HCT116 (cell line): ENCODE data around the gene HDDC3. TPM values are rescaled to one million over a fixed set of nuclear protein-coding genes. Genes with fewer than 3 reads are reported as not detected.

Experiments
- ATAC-seq: fragments of 200-7000 bp; cut with Tn5 transposase; 2 replicates; pipeline ENCODE4 v1.9.1; 2020; ENCODE audit warnings: mild to moderate bottlenecking, moderate library complexity
- BruUV-seq: library from RNA; stranded (reverse); fragments of 400-500 nt; replicated peaks from 2 replicates; lab custom pipeline; 2021; lab: Mats Ljungman, UMichigan
- CTCF ChIA-PET: fragments of 300-600 bp; sonication (Branson Sonifier 250); formaldehyde crosslinking; loops from one replicate; lab custom pipeline; 2021; ENCODE audit warnings: antibody characterized with exemption; lab: Charles Lee
- POLR2A ChIA-PET: fragments of 300-600, 350-600 bp; sonication (Branson Sonifier 250); formaldehyde crosslinking; loops from one replicate; lab custom pipeline; 2021; ENCODE audit warnings: antibody characterized with exemption; lab: Charles Lee
- RAD21 ChIA-PET, 2 experiments: fragments of 300-600 bp; sonication (Branson Sonifier 250); formaldehyde crosslinking; loops; one replicate each; lab custom pipeline; 2023; ENCODE audit warnings: low total read pairs in 2 of 2; ENCODE audit not compliant: uncharacterized antibody in 2 of 2, unreplicated experiment in 2 of 2, low non-redundant PET in 1 of 2; lab: Charles Lee
- DNase-seq: peaks from one replicate; pipeline ENCODE4 v3.0.0-alpha.2; 2010; ENCODE audit warnings: low read depth, low spot score
- H2AFZ ChIP-seq: fragments of 200-600 bp; shearing (Covaris generic), sonication (generic); 2 replicates; pipeline ENCODE4 v1.6.1; 2017; ENCODE audit warnings: low read depth, mixed run types, mixed read lengths, antibody characterized with exemption, low read length; ENCODE audit not compliant: poor library complexity, severe bottlenecking
- H3K27ac ChIP-seq: 2 replicates; pipeline ENCODE4 v1.5.1; 2012; ENCODE audit warnings: low read depth, low read length
- H3K27me3 ChIP-seq: fragments of 200-600 bp; sonication (generic); 2 replicates; pipeline ENCODE4 v1.6.1; 2016; ENCODE audit warnings: mixed run types, low read length, mixed read lengths; ENCODE audit not compliant: insufficient read depth
- H3K36me3 ChIP-seq, 2 experiments: fragments of 200-500 bp in 1 of 2; fragments of 200-600 bp in 1 of 2; sonication (Bioruptor generic) in 1 of 2; sonication (generic) in 1 of 2; 2 replicates each; pipeline versions ENCODE4 v1.5.1 to v1.6.1; 2014 to 2016; ENCODE audit warnings: low read length in 2 of 2, inconsistent platforms in 1 of 2, mixed read lengths in 1 of 2, mixed run types in 1 of 2; ENCODE audit not compliant: insufficient read depth in 2 of 2, control insufficient read depth in 1 of 2
- H3K4me1 ChIP-seq, 2 experiments: fragments of 200-600 bp in 1 of 2; sonication (generic) in 1 of 2; 2 replicates each; pipeline versions ENCODE4 v1.5.1 to v1.6.1; 2012 to 2017; ENCODE audit warnings: low read length in 2 of 2, inconsistent platforms in 1 of 2, mild to moderate bottlenecking in 1 of 2, mixed read lengths in 1 of 2, mixed run types in 1 of 2, moderate library complexity in 1 of 2; ENCODE audit not compliant: insufficient read depth in 2 of 2, control insufficient read depth in 1 of 2
- H3K4me2 ChIP-seq: fragments of 200-600 bp; sonication (generic); 2 replicates; pipeline ENCODE4 v1.6.1; 2017; ENCODE audit warnings: mixed run types, low read length, mixed read lengths
- H3K4me3 ChIP-seq, 2 experiments: fragments of 200-600 bp in 1 of 2; sonication (generic) in 1 of 2; replicated peaks in 1 of 2; 2 replicates each; pipeline ENCODE4 v1.5.1; 2011 to 2016; ENCODE audit warnings: low read length in 2 of 2, control low read depth in 1 of 2, low read depth in 1 of 2, mild to moderate bottlenecking in 1 of 2, mixed read lengths in 1 of 2, mixed run types in 1 of 2
- H3K79me2 ChIP-seq: fragments of 200-600 bp; sonication (generic); 2 replicates; pipeline ENCODE4 v1.6.1; 2017; ENCODE audit warnings: mild to moderate bottlenecking, mixed run types, low read length, moderate library complexity, mixed read lengths; ENCODE audit not compliant: insufficient read depth
- H3K9ac ChIP-seq: fragments of 200-600 bp; sonication (generic); 2 replicates; pipeline ENCODE4 v1.6.1; 2016; ENCODE audit warnings: low read length, mixed read lengths
- H3K9me2 ChIP-seq: fragments of 200-600 bp; sonication (generic), shearing (Covaris generic); 2 replicates; pipeline ENCODE4 v1.6.1; 2017; ENCODE audit warnings: mixed run types, mild to moderate bottlenecking, moderate library complexity; ENCODE audit not compliant: insufficient read depth
- H3K9me3 ChIP-seq, 2 experiments: fragments of 200-500 bp in 1 of 2; fragments of 200-600 bp in 1 of 2; sonication (Bioruptor generic) in 1 of 2; sonication (generic) in 1 of 2; 2 replicates each; pipeline ENCODE4 v1.6.1; 2014 to 2017; ENCODE audit warnings: low read length in 2 of 2, mixed read lengths in 2 of 2, inconsistent platforms in 1 of 2, low read depth in 1 of 2, mild to moderate bottlenecking in 1 of 2, mixed run types in 1 of 2, moderate library complexity in 1 of 2; ENCODE audit not compliant: control insufficient read depth in 1 of 2, insufficient read depth in 1 of 2
- H4K20me1 ChIP-seq: fragments of 200-600 bp; sonication (generic), shearing (Covaris generic); 2 replicates; pipeline ENCODE4 v1.6.1; 2017; ENCODE audit warnings: mixed run types, mild to moderate bottlenecking, moderate library complexity; ENCODE audit not compliant: insufficient read depth
- CBX3 ChIP-seq: IDR thresholded peaks from 2 replicates; pipeline ENCODE4 v1.6.1; 2012; ENCODE audit warnings: low read depth
- EZH2 ChIP-seq: fragments of 200-600 bp; sonication (generic); IDR thresholded peaks from 2 replicates; pipeline ENCODE4 v1.6.1; 2017; ENCODE audit warnings: antibody characterized with exemption, mixed run types
- FOSL1 ChIP-seq: IDR thresholded peaks from 2 replicates; pipeline ENCODE4 v1.6.1; 2012; ENCODE audit warnings: low read depth
- POLR2AphosphoS5 ChIP-seq: IDR thresholded peaks from 2 replicates; pipeline ENCODE4 v1.6.1; 2011; ENCODE audit warnings: mild to moderate bottlenecking, low read depth, low read length, moderate library complexity
- RAD21 ChIP-seq: IDR thresholded peaks from 2 replicates; pipeline ENCODE4 v1.6.1; 2012; ENCODE audit warnings: low read depth, mild to moderate bottlenecking
- SIN3A ChIP-seq: IDR thresholded peaks from 2 replicates; pipeline ENCODE4 v1.6.1; 2012; ENCODE audit warnings: low read depth
- SRF ChIP-seq: IDR thresholded peaks from 2 replicates; pipeline ENCODE4 v1.6.1; 2012; ENCODE audit warnings: low read depth
- YY1 ChIP-seq: IDR thresholded peaks from 2 replicates; pipeline ENCODE4 v1.6.1; 2011; ENCODE audit warnings: low read length, low read depth, moderate library complexity, mild to moderate bottlenecking; ENCODE audit not compliant: insufficient replicate concordance; ENCODE audit errors: extremely low read depth
- ZFX ChIP-seq: fragments of 450-650 bp; IDR thresholded peaks from 2 replicates; pipeline ENCODE4 v1.6.1; 2017
- intact Hi-C: fragments of 100-400 bp; cut with micrococcal nuclease; formaldehyde crosslinking; loops from 2 replicates; pipeline ENCODE4 v1.10.0; 2022
- total RNA-seq: library from RNA; stranded (reverse); gene quantifications from one replicate; pipeline ENCODE4 v1.2.1, GENCODE V29; 2021; ENCODE audit not compliant: unreplicated experiment
- TF ChIP-seq, protein P1 (sequence below): IDR thresholded peaks from 2 replicates; pipeline ENCODE4 v1.6.1; 2011; ENCODE audit warnings: mild to moderate bottlenecking, low read length, moderate library complexity; ENCODE audit not compliant: insufficient replicate concordance; ENCODE audit errors: extremely low read depth

The HDDC3 gene
- total RNA-seq, 1 experiment from 2014 or later = 20.4 TPM

- ChIA-PET RAD21 (no interaction called here), CTCF (interaction anchor here (2.6 kb wide), 1 partner anchor 24 kb away, joined by 8 read pairs; the partner anchor contains the start of gene UNC45A), POLR2A (interaction anchor here (0.7 to 1.1 kb wide), 2 partner anchors 13 to 301 kb away, joined by 3 read pairs; no protein-coding TSS in a partner anchor)
- intact Hi-C loops = no loop called here
- no peak overlapping the region for H2AFZ ChIP-seq
- H3K4me1 ChIP-seq = peaks cover 11 to 19% of the 10 kb centered on the region in 2 experiments
- H3K27me3 ChIP-seq = no peaks in the 10 kb centered on the region
- H3K27ac ChIP-seq = no peak overlapping the region
- TF ChIP-seq SRF = no peak
- no peak for TF ChIP-seq EZH2
- no peak for TF ChIP-seq POLR2AphosphoS5
- TF ChIP-seq ZFX = no peak
- TF ChIP-seq FOSL1 = no peak
- no peak for TF ChIP-seq SIN3A
- TF ChIP-seq RAD21 = no peak
- TF ChIP-seq YY1 = no peak
- TF ChIP-seq, protein P1, sequence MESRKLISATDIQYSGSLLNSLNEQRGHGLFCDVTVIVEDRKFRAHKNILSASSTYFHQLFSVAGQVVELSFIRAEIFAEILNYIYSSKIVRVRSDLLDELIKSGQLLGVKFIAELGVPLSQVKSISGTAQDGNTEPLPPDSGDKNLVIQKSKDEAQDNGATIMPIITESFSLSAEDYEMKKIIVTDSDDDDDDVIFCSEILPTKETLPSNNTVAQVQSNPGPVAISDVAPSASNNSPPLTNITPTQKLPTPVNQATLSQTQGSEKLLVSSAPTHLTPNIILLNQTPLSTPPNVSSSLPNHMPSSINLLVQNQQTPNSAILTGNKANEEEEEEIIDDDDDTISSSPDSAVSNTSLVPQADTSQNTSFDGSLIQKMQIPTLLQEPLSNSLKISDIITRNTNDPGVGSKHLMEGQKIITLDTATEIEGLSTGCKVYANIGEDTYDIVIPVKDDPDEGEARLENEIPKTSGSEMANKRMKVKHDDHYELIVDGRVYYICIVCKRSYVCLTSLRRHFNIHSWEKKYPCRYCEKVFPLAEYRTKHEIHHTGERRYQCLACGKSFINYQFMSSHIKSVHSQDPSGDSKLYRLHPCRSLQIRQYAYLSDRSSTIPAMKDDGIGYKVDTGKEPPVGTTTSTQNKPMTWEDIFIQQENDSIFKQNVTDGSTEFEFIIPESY = no peak
- no peak for TF ChIP-seq CBX3
- H3K4me3 ChIP-seq = no peak overlapping the region
- BruUV-seq = no TSS peak
- H4K20me1 ChIP-seq = no peaks in the 10 kb centered on the region
- ATAC-seq (no peak), DNase-seq (no peak)
- peaks cover 19 to 23% of the 10 kb centered on the region in 2 experiments; a peak in 3 of 4 replicates for H3K36me3 ChIP-seq
- H3K79me2 ChIP-seq = peaks cover 40% of the 10 kb centered on the region
- no peaks in the 10 kb centered on the region for H3K9me3 ChIP-seq
- no peak overlapping the region for H3K4me2 ChIP-seq
- H3K9me2 ChIP-seq = no peaks in the 10 kb centered on the region
- no peak overlapping the region for H3K9ac ChIP-seq
Measured at GRCh38 chr15:90959028-90959595, 26.8 kb upstream of the HDDC3 start.
